Measurements from ENCODE around the gene IL25. TPM values are rescaled to one million over a fixed set of nuclear protein-coding genes. Genes with fewer than 3 reads are reported as not detected.

IL25 gene
- polyA plus RNA-seq, 2 of the 4 experiments (the other 2 are of a cell fraction): not detected

- TF ChIP-seq MAX (IDR thresholded peaks at IDR 0.05) (no peak), ATOH8 (CRISPR knock-in tag; IDR thresholded peaks at IDR 0.05; ENCODE audit: low read depth) (no peak), RCOR1 (IDR thresholded peaks at IDR 0.05; ENCODE audit: low read depth, low read length) (no peak), MAZ (IDR thresholded peaks at IDR 0.05; ENCODE audit: borderline replicate concordance, low read depth, low read length) (no peak), GATA3 (IDR thresholded peaks at IDR 0.05; ENCODE audit: borderline replicate concordance) (no peak), TP53 (CRISPR knock-in tag; IDR thresholded peaks at IDR 0.05) (no peak), RFX5 (IDR thresholded peaks at IDR 0.05) (no peak), HES2 (IDR thresholded peaks at IDR 0.05) (no peak), BHLHE40 (IDR thresholded peaks at IDR 0.05; ENCODE audit: low read depth, low read length) (no peak), ZC3H11A (IDR thresholded peaks at IDR 0.05) (no peak)
- H3K4me3 ChIP-seq: no peak overlapping the region
- no peaks in the 10 kb centered on the region for H3K4me1 ChIP-seq
- no peak for FAIRE-seq
- no peak for DNase-seq (ENCODE audit: low read depth in 1 of 2, low spot score in 1 of 2)
- H3K4me2 ChIP-seq: no peak overlapping the region
- ChIA-PET POLR2A (no interaction called here), CTCF (interaction anchor here (1.7 to 6.2 kb wide), 2 partner anchors 12 to 40 kb away, joined by 5 to 62 read pairs; partner anchors contain the start of gene CMTM5)
- no peak overlapping the region for H3K27ac ChIP-seq
- no peaks in the 10 kb centered on the region for H3K9me3 ChIP-seq
- no peak; a peak in 1 of 6 replicates for ATAC-seq
- WGBS (ENCODE audit: missing lambda C conversion rate): 77% methylated on average over 17 of the region's 34 CpGs
Measured at GRCh38 chr14:23366426-23366921, 6.1 kb upstream of the IL25 start.

GRCh38 chr14:23370221-23370620, 2.4 kb upstream of the IL25 start:
- DNase-seq (ENCODE audit: low read depth in 1 of 2, low spot score in 1 of 2) (no peak), FAIRE-seq (no peak), ATAC-seq (no peak)
- no peak overlapping the region for H3K4me3 ChIP-seq
- CTCF ChIA-PET: interaction anchor here (1.2 to 7.3 kb wide), 7 partner anchors 8 to 105 kb away, joined by 3 to 62 read pairs (median 5); partner anchors contain the start of genes CMTM5 and SLC22A17
- POLR2A ChIA-PET: interaction anchor here (0.6 kb wide), 1 partner anchor 84 kb away, joined by 3 read pairs; no protein-coding TSS in a partner anchor
- WGBS (ENCODE audit: missing lambda C conversion rate): 14% methylated on average over 1 of the region's 1 CpG
- no peaks in the 10 kb centered on the region for H3K4me1 ChIP-seq
- H3K27ac ChIP-seq: no peak overlapping the region
- H3K9me3 ChIP-seq: no peaks in the 10 kb centered on the region
- TF ChIP-seq POLR2A (IDR thresholded peaks at IDR 0.05; ENCODE audit: low read length) (no peak), HDAC2 (IDR thresholded peaks at IDR 0.05) (no peak), JUNB (IDR thresholded peaks at IDR 0.05) (no peak), RARB (CRISPR knock-in tag; IDR thresholded peaks at IDR 0.05) (no peak), REST (IDR thresholded peaks at IDR 0.05) (no peak), PHF8 (IDR thresholded peaks at IDR 0.05; ENCODE audit: borderline replicate concordance, low read depth) (no peak), FOSB (CRISPR knock-in tag; IDR thresholded peaks at IDR 0.05) (no peak)
- H3K4me2 ChIP-seq: no peak overlapping the region

GRCh38 chr14:23371865-23372264, 744 bp upstream of the IL25 start:
- H3K27ac ChIP-seq: no peak overlapping the region
- no peaks in the 10 kb centered on the region for H3K9me3 ChIP-seq
- H3K4me1 ChIP-seq: no peaks in the 10 kb centered on the region
- H3K4me3 ChIP-seq: no peak overlapping the region
- no peak for DNase-seq (ENCODE audit: low read depth in 1 of 2, low spot score in 1 of 2)
- POLR2A ChIA-PET: no interaction called here
- no peak overlapping the region for H3K4me2 ChIP-seq
- CTCF ChIA-PET: interaction anchor here (7.3 kb wide), 1 partner anchor 12 kb away, joined by 30 read pairs; no protein-coding TSS in a partner anchor
- no peak for ATAC-seq
- no peak for FAIRE-seq
- TF ChIP-seq FOSB (CRISPR knock-in tag; IDR thresholded peaks at IDR 0.05): no peak
- WGBS (ENCODE audit: missing lambda C conversion rate): 0% methylated on average over 1 of the region's 1 CpG

All from A549 (cell line).